ENCODE measurements around the gene AASDH.

DNA sequence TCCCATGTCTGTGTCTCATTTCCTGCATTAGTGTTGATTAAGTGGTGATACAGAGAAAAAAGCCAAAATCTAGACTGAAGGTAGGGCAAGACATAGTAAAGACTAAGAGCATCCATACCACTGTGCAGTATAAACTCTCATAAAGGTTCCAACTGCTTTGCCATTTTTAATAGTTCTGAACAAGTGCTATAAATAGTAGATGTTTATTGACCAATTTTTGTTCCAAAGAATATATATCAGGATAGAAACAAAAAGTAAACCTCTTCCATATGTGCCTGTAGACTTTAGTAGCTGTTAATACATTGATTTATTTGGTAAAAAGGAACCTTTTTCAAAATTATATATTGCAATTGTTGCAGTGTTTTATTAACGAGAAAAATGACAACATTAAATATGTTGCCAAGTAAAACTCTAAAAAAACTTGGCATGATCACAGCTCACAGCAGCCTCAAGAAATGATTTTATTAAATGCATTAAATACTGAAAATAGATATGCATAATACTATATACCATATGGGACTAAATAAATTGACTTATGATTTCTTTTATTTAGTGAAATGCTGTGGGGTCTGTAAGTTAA, 22.3 kb upstream of the AASDH start:
- TF ChIP-seq, protein P1, sequence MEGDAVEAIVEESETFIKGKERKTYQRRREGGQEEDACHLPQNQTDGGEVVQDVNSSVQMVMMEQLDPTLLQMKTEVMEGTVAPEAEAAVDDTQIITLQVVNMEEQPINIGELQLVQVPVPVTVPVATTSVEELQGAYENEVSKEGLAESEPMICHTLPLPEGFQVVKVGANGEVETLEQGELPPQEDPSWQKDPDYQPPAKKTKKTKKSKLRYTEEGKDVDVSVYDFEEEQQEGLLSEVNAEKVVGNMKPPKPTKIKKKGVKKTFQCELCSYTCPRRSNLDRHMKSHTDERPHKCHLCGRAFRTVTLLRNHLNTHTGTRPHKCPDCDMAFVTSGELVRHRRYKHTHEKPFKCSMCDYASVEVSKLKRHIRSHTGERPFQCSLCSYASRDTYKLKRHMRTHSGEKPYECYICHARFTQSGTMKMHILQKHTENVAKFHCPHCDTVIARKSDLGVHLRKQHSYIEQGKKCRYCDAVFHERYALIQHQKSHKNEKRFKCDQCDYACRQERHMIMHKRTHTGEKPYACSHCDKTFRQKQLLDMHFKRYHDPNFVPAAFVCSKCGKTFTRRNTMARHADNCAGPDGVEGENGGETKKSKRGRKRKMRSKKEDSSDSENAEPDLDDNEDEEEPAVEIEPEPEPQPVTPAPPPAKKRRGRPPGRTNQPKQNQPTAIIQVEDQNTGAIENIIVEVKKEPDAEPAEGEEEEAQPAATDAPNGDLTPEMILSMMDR (IDR thresholded peaks at IDR 0.05; ENCODE audit: insufficient read depth, low read length, poor library complexity, severe bottlenecking): no peak
- no peak for TF ChIP-seq EZH2phosphoT487 (conservative IDR thresholded peaks at IDR 0.05; ENCODE audit: low read length)
